Smooth muscle cell (in vitro differentiated cells): ENCODE measurements around the gene TNFSF18. TPM values are rescaled to one million over a fixed set of nuclear protein-coding genes. Genes with fewer than 3 reads are reported as not detected.

Source experiments
- DNase-seq: peaks from one replicate; lab custom pipeline; 2025; ENCODE audit not compliant: unreplicated experiment; lab: John Stamatoyannopoulos, UW
- H2AFZ ChIP-seq: fragments of 200-600 bp; sonication (generic); 2 replicates; pipeline ENCODE4 v1.6.0; 2016; ENCODE audit warnings: antibody characterized with exemption, low read depth, mild to moderate bottlenecking
- H3F3A ChIP-seq: fragments of 200-600 bp; sonication (generic); 2 replicates; pipeline ENCODE4 v1.6.0; 2017; ENCODE audit warnings: antibody characterized with exemption, low read depth
- H3K27ac ChIP-seq: fragments of 200-600 bp; sonication (generic); 2 replicates; pipeline ENCODE4 v1.5.1; 2016; ENCODE audit warnings: low read depth, mild to moderate bottlenecking
- H3K27me3 ChIP-seq: fragments of 200-600 bp; sonication (generic); 2 replicates; pipeline ENCODE4 v1.6.1; 2016; ENCODE audit warnings: low read depth, mild to moderate bottlenecking
- H3K36me3 ChIP-seq: fragments of 200-600 bp; sonication (generic); 2 replicates; pipeline ENCODE4 v1.5.1; 2016; ENCODE audit warnings: low read depth
- H3K4me1 ChIP-seq: fragments of 200-600 bp; sonication (generic); 2 replicates; pipeline ENCODE4 v1.5.1; 2016; ENCODE audit warnings: low read depth
- H3K4me2 ChIP-seq: fragments of 200-600 bp; sonication (generic); 2 replicates; pipeline ENCODE4 v1.6.0; 2016; ENCODE audit warnings: mild to moderate bottlenecking
- H3K4me3 ChIP-seq: fragments of 200-600 bp; sonication (generic); 2 replicates; pipeline ENCODE4 v1.5.1; 2016; ENCODE audit warnings: mild to moderate bottlenecking
- H3K79me2 ChIP-seq: fragments of 200-600 bp; sonication (generic); 2 replicates; pipeline ENCODE4 v1.6.0; 2016; ENCODE audit warnings: low read depth, mild to moderate bottlenecking
- H3K9ac ChIP-seq: fragments of 200-600 bp; sonication (generic); 2 replicates; pipeline ENCODE4 v1.6.0; 2016; ENCODE audit warnings: low read depth
- H3K9me3 ChIP-seq: fragments of 200-600 bp; sonication (generic); replicated peaks from 2 replicates; pipeline ENCODE4 v1.5.1; 2016; ENCODE audit warnings: low read depth
- H4K20me1 ChIP-seq: fragments of 200-600 bp; sonication (generic); 2 replicates; pipeline ENCODE4 v1.6.0; 2016; ENCODE audit warnings: low read depth
- CTCF ChIP-seq: fragments of 200-600 bp; sonication (generic); IDR thresholded peaks from 2 replicates; pipeline ENCODE4 v1.5.1; 2017; ENCODE audit warnings: borderline replicate concordance, mild to moderate bottlenecking, antibody characterized with exemption; ENCODE audit not compliant: insufficient read depth, poor library complexity, severe bottlenecking
- WGBS: methylation state at CpG from one replicate; pipeline ENCODE4 v1.1.7; 2016; ENCODE audit warnings: low lambda C conversion rate; 5-methylcytosine and 5-hydroxymethylcytosine counted together
- polyA plus RNA-seq: library from polyadenylated mRNA; unstranded; fragments of >200 nt; fragmentation: Nextera tagmentation; extraction: Ambion mirVana; gene quantifications from 2 replicates; pipeline ENCODE4 v1.2.1, GENCODE V29; 2016
- total RNA-seq: library from RNA; depleted of rRNA; stranded (reverse); fragments of >200 nt; gene quantifications from 2 replicates; pipeline ENCODE4 v1.2.3, GENCODE V29; 2014

Gene TNFSF18
- total and polyA plus RNA-seq, 2 experiments from 2014 or later = 0.23 TPM; not detected in 1

DNA sequence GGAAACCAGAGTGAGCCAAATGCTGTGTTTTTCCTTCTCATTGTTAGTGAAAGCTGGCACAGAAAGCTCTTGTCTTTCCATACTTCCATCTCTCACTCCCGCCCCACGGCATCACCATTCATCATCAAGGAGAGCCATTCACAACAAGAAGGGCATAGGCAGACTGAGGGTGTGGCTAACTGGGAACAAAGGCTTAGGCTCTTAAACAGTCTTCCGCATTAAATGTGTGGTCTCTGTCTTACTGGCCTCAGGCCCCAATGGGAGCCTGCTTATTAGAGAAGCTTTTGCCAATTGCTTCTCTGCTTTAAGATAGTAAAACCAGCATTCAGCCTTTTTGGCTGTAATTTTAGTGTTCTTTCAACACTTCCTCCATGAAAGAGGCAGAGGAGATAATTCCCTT lies 51.4 kb downstream of the TNFSF18 start:
- H2AFZ ChIP-seq = no peak overlapping the region
- no peaks in the 10 kb centered on the region for H3F3A ChIP-seq
- H4K20me1 ChIP-seq = no peaks in the 10 kb centered on the region
- H3K9ac ChIP-seq = no peak overlapping the region
- TF ChIP-seq CTCF = no peak
- no peaks in the 10 kb centered on the region for H3K4me1 ChIP-seq
- H3K27ac ChIP-seq = no peak overlapping the region
- H3K9me3 ChIP-seq = peaks cover 6% of the 10 kb centered on the region
- H3K4me3 ChIP-seq = no peak overlapping the region
- DNase-seq = no peak
- H3K27me3 ChIP-seq = no peaks in the 10 kb centered on the region
- no peak overlapping the region for H3K4me2 ChIP-seq
- H3K36me3 ChIP-seq = no peaks in the 10 kb centered on the region
- WGBS = 50% methylated on average over 3 of the region's 3 CpGs
- no peaks in the 10 kb centered on the region for H3K79me2 ChIP-seq

DNA sequence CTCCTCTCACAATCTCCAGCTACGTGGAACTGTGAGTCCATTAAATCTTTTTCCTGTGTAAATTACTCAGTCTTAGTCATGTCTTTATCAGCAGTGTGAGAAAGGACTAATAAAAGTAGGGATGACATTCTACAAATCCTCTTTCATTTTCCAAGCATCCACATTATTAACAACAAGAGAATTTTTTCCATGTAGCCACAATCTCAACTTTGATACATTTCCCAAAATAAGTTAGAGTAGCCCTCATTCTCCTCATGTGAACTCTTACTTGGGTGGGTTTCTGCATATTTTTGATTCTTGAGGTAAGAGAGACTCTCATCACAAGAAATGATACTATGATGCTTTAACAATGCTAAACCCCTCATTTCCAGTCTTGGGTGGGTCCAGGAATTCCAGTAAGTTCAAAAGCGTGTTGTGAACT lies 52.8 kb downstream of the TNFSF18 start:
- no peak overlapping the region for H2AFZ ChIP-seq
- no peaks in the 10 kb centered on the region for H4K20me1 ChIP-seq
- no peaks in the 10 kb centered on the region for H3F3A ChIP-seq
- H3K36me3 ChIP-seq = no peaks in the 10 kb centered on the region
- DNase-seq = no peak
- H3K4me1 ChIP-seq = no peaks in the 10 kb centered on the region
- H3K27me3 ChIP-seq = no peaks in the 10 kb centered on the region
- 61% methylated on average over 2 of the region's 2 CpGs for WGBS
- H3K79me2 ChIP-seq = no peaks in the 10 kb centered on the region
- H3K4me3 ChIP-seq = no peak overlapping the region
- no peak for TF ChIP-seq CTCF
- no peak overlapping the region for H3K4me2 ChIP-seq
- peaks cover 6% of the 10 kb centered on the region for H3K9me3 ChIP-seq
- no peak overlapping the region for H3K9ac ChIP-seq
- H3K27ac ChIP-seq = no peak overlapping the region

DNA sequence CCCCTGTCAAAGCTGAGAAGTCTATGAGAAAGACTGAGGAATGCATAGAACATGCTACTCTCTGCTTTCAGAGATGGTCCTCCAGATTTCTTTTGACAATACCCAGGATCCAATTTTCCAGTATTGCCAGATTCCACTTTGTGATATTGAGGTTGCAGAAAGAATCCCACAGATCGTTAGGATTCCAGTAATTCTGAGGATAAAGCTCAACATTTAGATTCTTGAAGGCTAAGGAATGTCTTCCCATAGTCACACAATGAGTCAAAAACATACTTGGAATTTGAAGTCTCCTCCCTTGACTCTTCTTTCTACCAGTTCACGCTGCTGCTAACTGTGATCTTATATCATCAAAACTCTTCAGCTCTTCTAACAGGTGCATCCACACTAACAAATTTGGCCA lies 57.1 kb downstream of the TNFSF18 start:
- TF ChIP-seq CTCF = no peak
- WGBS = 42% methylated on average over 2 of the region's 2 CpGs
- H2AFZ ChIP-seq = no peak overlapping the region
- no peak for DNase-seq
- H3K9ac ChIP-seq = no peak overlapping the region
- no peak overlapping the region for H3K4me3 ChIP-seq
- no peak overlapping the region for H3K4me2 ChIP-seq
- no peaks in the 10 kb centered on the region for H3K27me3 ChIP-seq
- H3F3A ChIP-seq = no peaks in the 10 kb centered on the region
- no peaks in the 10 kb centered on the region for H3K4me1 ChIP-seq
- H3K27ac ChIP-seq = no peak overlapping the region
- no peaks in the 10 kb centered on the region for H3K79me2 ChIP-seq
- H3K9me3 ChIP-seq = no peaks in the 10 kb centered on the region
- H4K20me1 ChIP-seq = no peaks in the 10 kb centered on the region
- H3K36me3 ChIP-seq = no peaks in the 10 kb centered on the region

DNA sequence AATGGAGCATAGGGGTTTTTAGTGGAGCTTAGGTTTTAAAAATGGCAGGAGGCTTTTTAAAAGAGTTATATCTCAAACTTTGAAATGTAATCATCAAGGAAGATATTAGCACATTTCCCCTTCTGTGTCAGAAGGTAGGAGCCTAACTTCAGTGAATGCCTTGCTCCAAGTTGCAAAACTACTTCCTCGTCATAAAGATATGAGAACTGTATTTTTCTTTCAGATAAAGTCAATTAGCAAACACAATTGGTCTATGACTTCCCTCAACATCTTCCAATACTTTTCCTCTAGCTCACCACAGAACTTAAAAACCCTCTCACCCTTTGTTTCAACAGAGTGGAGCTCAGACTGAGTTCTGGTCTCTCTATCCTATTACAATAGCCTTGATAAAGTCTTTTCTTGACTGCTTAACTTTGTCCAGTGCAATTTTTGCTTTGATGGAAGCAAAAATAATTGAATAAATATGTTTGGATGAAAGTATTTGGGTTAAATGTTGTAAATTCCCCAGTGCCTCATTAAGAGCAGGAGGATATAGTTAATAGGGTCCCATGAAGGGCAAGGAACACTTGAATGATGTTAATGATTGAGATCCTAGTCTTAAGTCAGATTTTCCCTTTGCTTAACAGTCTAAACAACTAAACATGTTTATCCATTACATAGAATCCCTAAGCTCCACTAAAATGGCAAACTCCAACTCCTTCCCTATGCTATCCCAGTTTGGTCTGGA lies 58.9 kb downstream of the TNFSF18 start:
- no peak overlapping the region for H3K4me3 ChIP-seq
- WGBS = 100% methylated on average over 1 of the region's 1 CpG
- H4K20me1 ChIP-seq = no peaks in the 10 kb centered on the region
- H3K9me3 ChIP-seq = no peaks in the 10 kb centered on the region
- no peaks in the 10 kb centered on the region for H3K36me3 ChIP-seq
- no peaks in the 10 kb centered on the region for H3K4me1 ChIP-seq
- H2AFZ ChIP-seq = no peak overlapping the region
- H3K27me3 ChIP-seq = no peaks in the 10 kb centered on the region
- H3K9ac ChIP-seq = no peak overlapping the region
- no peak overlapping the region for H3K27ac ChIP-seq
- H3K79me2 ChIP-seq = no peaks in the 10 kb centered on the region
- H3K4me2 ChIP-seq = no peak overlapping the region
- no peak for TF ChIP-seq CTCF
- no peak for DNase-seq
- H3F3A ChIP-seq = no peaks in the 10 kb centered on the region
